ENCODE results near the gene BTN3A1. TPM values are rescaled to one million over a fixed set of nuclear protein-coding genes. Genes with fewer than 3 reads are reported as not detected.

The BTN3A1 gene
- total RNA-seq, 2 experiments from 2014 or later: 33.3 to 33.4 TPM

GRCh38 chr6:26379292-26379691 is 22.8 kb upstream of the BTN3A1 start:
- CTCF ChIA-PET (ENCODE audit: unreplicated experiment): no interaction called here
- no TSS peak for BruUV-seq (replicated peaks)

DNA sequence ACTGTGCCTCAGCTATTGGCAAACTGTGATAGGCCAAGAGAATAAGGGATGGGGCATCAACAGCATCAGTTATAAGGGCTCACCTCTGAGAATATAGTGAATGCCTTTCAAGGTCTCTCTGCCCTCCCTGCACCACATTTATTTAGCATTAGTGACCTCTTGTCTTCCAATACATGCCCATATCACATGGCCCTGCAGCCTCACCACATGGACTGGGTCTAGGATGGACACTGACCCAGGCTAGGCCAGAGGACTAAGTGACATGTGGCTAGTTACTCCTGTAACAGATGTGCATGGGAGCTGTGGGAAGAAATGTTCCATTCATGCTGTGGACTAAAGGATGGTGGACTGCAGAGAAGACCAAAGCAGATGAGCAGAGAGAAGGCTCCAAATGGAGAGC is 22.3 kb upstream of the BTN3A1 start:
- Histone ChIP-seq H3K4me3 (ENCODE audit: low read depth, low read length, poor library complexity, severe bottlenecking) (no peak overlapping the region), H3K27ac (ENCODE audit: low read depth, low read length, poor library complexity, severe bottlenecking) (no peak overlapping the region), H4K20me1 (ENCODE audit: insufficient read depth, low read length) (no peaks in the 10 kb centered on the region), H3K79me2 (ENCODE audit: insufficient read depth, low read depth, low read length) (peaks cover 18% of the 10 kb centered on the region; the same call in 1 of the 2 replicates), H3K9me3 (ENCODE audit: low read length) (no peaks in the 10 kb centered on the region), H3K4me2 (ENCODE audit: low read length) (no peak overlapping the region), H3K36me3 (ENCODE audit: insufficient read depth, low read length) (peaks cover 33% of the 10 kb centered on the region), H3K4me1 (ENCODE audit: insufficient read depth, low read length, poor library complexity, severe bottlenecking) (peaks cover 34% of the 10 kb centered on the region), H2AFZ (ENCODE audit: low read length) (no peak overlapping the region), H3K9me2 (ENCODE audit: insufficient read depth, low read length) (no peaks in the 10 kb centered on the region)
- POLR2A ChIA-PET: interaction anchor here (0.6 to 1.2 kb wide), 9 partner anchors 10 to 764 kb away, joined by 3 to 6 read pairs (median 3); no protein-coding TSS in a partner anchor
- TF ChIP-seq EZH2phosphoT487 (IDR thresholded peaks at IDR 0.05; ENCODE audit: borderline replicate concordance, low read depth, low read length): no peak
- no peak for TF ChIP-seq CTCF (conservative IDR thresholded peaks at IDR 0.05; ENCODE audit: low read length)
- BruUV-seq (replicated peaks): no TSS peak
- CTCF ChIA-PET (ENCODE audit: unreplicated experiment): no interaction called here
- DNase-seq (ENCODE audit: low spot score): no peak
- intact Hi-C loops (cut with micrococcal nuclease; ENCODE audit: unreplicated experiment): no loop called here

More at GRCh38 chr6:26379292-26379691, 22.8 kb upstream of the BTN3A1 start:
- no peaks in the 10 kb centered on the region for H3K9me2 ChIP-seq (ENCODE audit: insufficient read depth, low read length)
- POLR2A ChIA-PET: interaction anchor here (0.8 to 1.2 kb wide), 6 partner anchors 10 to 20 kb away, joined by 3 to 5 read pairs (median 3); no protein-coding TSS in a partner anchor
- H3K4me1 ChIP-seq (ENCODE audit: insufficient read depth, low read length, poor library complexity, severe bottlenecking): peaks cover 34% of the 10 kb centered on the region
- peaks cover 14% of the 10 kb centered on the region; the same call in 1 of the 2 replicates for H3K79me2 ChIP-seq (ENCODE audit: insufficient read depth, low read depth, low read length)
- TF ChIP-seq EZH2phosphoT487 (IDR thresholded peaks at IDR 0.05; ENCODE audit: borderline replicate concordance, low read depth, low read length) (no peak), CTCF (conservative IDR thresholded peaks at IDR 0.05; ENCODE audit: low read length) (no peak)
- no peak overlapping the region for H3K4me3 ChIP-seq (ENCODE audit: low read depth, low read length, poor library complexity, severe bottlenecking)
- intact Hi-C loops (cut with micrococcal nuclease; ENCODE audit: unreplicated experiment): no loop called here
- no peak for DNase-seq (ENCODE audit: low spot score)
- H2AFZ ChIP-seq (ENCODE audit: low read length): no peak overlapping the region
- peaks cover 37% of the 10 kb centered on the region for H3K36me3 ChIP-seq (ENCODE audit: insufficient read depth, low read length)
- H3K4me2 ChIP-seq (ENCODE audit: low read length): no peak overlapping the region
- H3K9me3 ChIP-seq (ENCODE audit: low read length): no peaks in the 10 kb centered on the region
- H4K20me1 ChIP-seq (ENCODE audit: insufficient read depth, low read length): no peaks in the 10 kb centered on the region
- H3K27ac ChIP-seq (ENCODE audit: low read depth, low read length, poor library complexity, severe bottlenecking): no peak overlapping the region

GRCh38 chr6:26380256-26380655 is 21.8 kb upstream of the BTN3A1 start:
- POLR2A ChIA-PET: interaction anchor here (0.6 to 1.2 kb wide), 7 partner anchors 11 to 763 kb away, joined by 3 to 6 read pairs (median 3); no protein-coding TSS in a partner anchor
- TF ChIP-seq CTCF (conservative IDR thresholded peaks at IDR 0.05; ENCODE audit: low read length) (no peak), EZH2phosphoT487 (IDR thresholded peaks at IDR 0.05; ENCODE audit: borderline replicate concordance, low read depth, low read length) (no peak)
- Histone ChIP-seq H3K4me3 (ENCODE audit: low read depth, low read length, poor library complexity, severe bottlenecking) (no peak overlapping the region), H3K36me3 (ENCODE audit: insufficient read depth, low read length) (peaks cover 33% of the 10 kb centered on the region), H3K9me2 (ENCODE audit: insufficient read depth, low read length) (no peaks in the 10 kb centered on the region), H4K20me1 (ENCODE audit: insufficient read depth, low read length) (no peaks in the 10 kb centered on the region), H2AFZ (ENCODE audit: low read length) (no peak overlapping the region), H3K4me1 (ENCODE audit: insufficient read depth, low read length, poor library complexity, severe bottlenecking) (peaks cover 34% of the 10 kb centered on the region), H3K79me2 (ENCODE audit: insufficient read depth, low read depth, low read length) (peaks cover 20% of the 10 kb centered on the region; the same call in 1 of the 2 replicates), H3K4me2 (ENCODE audit: low read length) (no peak overlapping the region), H3K27ac (ENCODE audit: low read depth, low read length, poor library complexity, severe bottlenecking) (no peak overlapping the region), H3K9me3 (ENCODE audit: low read length) (no peaks in the 10 kb centered on the region)
- DNase-seq (ENCODE audit: low spot score): no peak
- CTCF ChIA-PET (ENCODE audit: unreplicated experiment): no interaction called here
- BruUV-seq (replicated peaks): no TSS peak
- intact Hi-C loops (cut with micrococcal nuclease; ENCODE audit: unreplicated experiment): no loop called here

All from OCI-LY7 (cell line).